ELF-1 (cell line): Measurements from ENCODE around the gene GBGT1.

Experiments used
- DNase-seq: peaks from one replicate; pipeline ENCODE4 v3.0.0-alpha.2; 2016; ENCODE audit warnings: low read depth, low spot score

GBGT1 gene

GRCh38 chr9:133125941-133126696, 37.6 kb downstream of the GBGT1 start:
- DNase-seq: no peak

GRCh38 chr9:133124907-133125275, 38.8 kb downstream of the GBGT1 start:
- no peak for DNase-seq

GRCh38 chr9:133124123-133124906, 39.4 kb downstream of the GBGT1 start:
- DNase-seq: no peak

- DNase-seq: peak; percentile 78
Observed at GRCh38 chr9:133122935-133123611, 40.6 kb downstream of the GBGT1 start.

- DNase-seq: no peak
Observed at GRCh38 chr9:133122605-133122934, 41.1 kb downstream of the GBGT1 start.

GRCh38 chr9:133121915-133122550, 41.7 kb downstream of the GBGT1 start:
- DNase-seq: no peak

GRCh38 chr9:133121198-133121914, 42.4 kb downstream of the GBGT1 start, which contains the start of gene RALGDS:
Gene RALGDS (minus strand): TSS chr9:133121240. CDS start chr9:133121154, 86 bp downstream.
- DNase-seq: peak; percentile 46

GRCh38 chr9:133120501-133121197, 43.1 kb downstream of the GBGT1 start:
- no peak for DNase-seq

- DNase-seq: no peak
Observed at GRCh38 chr9:133119846-133120500, 43.7 kb downstream of the GBGT1 start.

GRCh38 chr9:133119103-133119845, 44.4 kb downstream of the GBGT1 start:
- peak; percentile 85 for DNase-seq

GRCh38 chr9:133118568-133118967, 45.1 kb downstream of the GBGT1 start:
- DNase-seq: no peak

- no peak for DNase-seq
Observed at GRCh38 chr9:133118179-133118520, 45.6 kb downstream of the GBGT1 start.

- DNase-seq: no peak
Observed at GRCh38 chr9:133117271-133118178, 46.2 kb downstream of the GBGT1 start.

- no peak for DNase-seq
Observed at GRCh38 chr9:133116346-133117231, 47.1 kb downstream of the GBGT1 start.

- no peak for DNase-seq
Observed at GRCh38 chr9:133115604-133116345, 47.9 kb downstream of the GBGT1 start.

GRCh38 chr9:133114886-133115603, 48.7 kb downstream of the GBGT1 start:
- no peak for DNase-seq
